Esophagus (tissue), 2 donors: ENCODE measurements around the gene FREM3. TPM values are rescaled to one million over a fixed set of nuclear protein-coding genes. Genes with fewer than 3 reads are reported as not detected.
"Not testable (repeated sequence)": the region's sequence is repeated elsewhere in the genome, so short reads cannot be mapped to it uniquely, and the experiment has no call there.

ENCODE experiments used
- H3K27ac ChIP-seq, 2 donors: one replicate each; pipeline ENCODE4 v1.5.1; 2013; ENCODE audit warnings: low read depth in 2 of 2, mild to moderate bottlenecking in 2 of 2, inconsistent platforms in 1 of 2, low read length in 1 of 2, moderate library complexity in 1 of 2
- H3K27me3 ChIP-seq, 2 donors: one replicate each; pipeline ENCODE4 v1.6.1; 2013; ENCODE audit warnings: low read length in 2 of 2, control low read depth in 1 of 2, mild to moderate bottlenecking in 1 of 2; ENCODE audit not compliant: insufficient read depth in 2 of 2, control insufficient read depth in 1 of 2
- H3K36me3 ChIP-seq, 2 donors: one replicate each; pipeline ENCODE4 v1.6.1; 2013; ENCODE audit warnings: low read length in 1 of 2; ENCODE audit not compliant: control insufficient read depth in 2 of 2, insufficient read depth in 2 of 2
- H3K4me1 ChIP-seq, 2 donors: one replicate each; pipeline ENCODE4 v1.6.1; 2013; ENCODE audit warnings: low read length in 1 of 2; ENCODE audit not compliant: control insufficient read depth in 2 of 2, insufficient read depth in 2 of 2
- H3K4me3 ChIP-seq, 2 donors: one replicate each; pipeline ENCODE4 v1.5.1; 2013; ENCODE audit warnings: low read length in 2 of 2, mild to moderate bottlenecking in 2 of 2, low read depth in 1 of 2, moderate library complexity in 1 of 2
- H3K9me3 ChIP-seq, 2 donors: one replicate each; pipeline ENCODE4 v1.6.1; 2013; ENCODE audit warnings: mild to moderate bottlenecking in 2 of 2, low read depth in 1 of 2, low read length in 1 of 2, moderate library complexity in 1 of 2; ENCODE audit not compliant: control insufficient read depth in 2 of 2, insufficient read depth in 1 of 2
- WGBS, 2 donors: extraction: QIAGEN DNeasy Blood & Tissue Kit; methylation state at CpG; one replicate each; pipeline ENCODE4 v1.1.7; 2013; 5-methylcytosine and 5-hydroxymethylcytosine counted together
- polyA plus RNA-seq, 2 donors: library from polyadenylated mRNA; stranded (reverse); fragments of 200-250 nt; gene quantifications; one replicate each; pipeline ENCODE4 v1.2.3, GENCODE V29; 2013
- donor health status: healthy with polysubstance abuse.
- donor health status: Bipolar disorder and iron deficiency.

The FREM3 gene
- polyA plus RNA-seq, result not detected

DNA sequence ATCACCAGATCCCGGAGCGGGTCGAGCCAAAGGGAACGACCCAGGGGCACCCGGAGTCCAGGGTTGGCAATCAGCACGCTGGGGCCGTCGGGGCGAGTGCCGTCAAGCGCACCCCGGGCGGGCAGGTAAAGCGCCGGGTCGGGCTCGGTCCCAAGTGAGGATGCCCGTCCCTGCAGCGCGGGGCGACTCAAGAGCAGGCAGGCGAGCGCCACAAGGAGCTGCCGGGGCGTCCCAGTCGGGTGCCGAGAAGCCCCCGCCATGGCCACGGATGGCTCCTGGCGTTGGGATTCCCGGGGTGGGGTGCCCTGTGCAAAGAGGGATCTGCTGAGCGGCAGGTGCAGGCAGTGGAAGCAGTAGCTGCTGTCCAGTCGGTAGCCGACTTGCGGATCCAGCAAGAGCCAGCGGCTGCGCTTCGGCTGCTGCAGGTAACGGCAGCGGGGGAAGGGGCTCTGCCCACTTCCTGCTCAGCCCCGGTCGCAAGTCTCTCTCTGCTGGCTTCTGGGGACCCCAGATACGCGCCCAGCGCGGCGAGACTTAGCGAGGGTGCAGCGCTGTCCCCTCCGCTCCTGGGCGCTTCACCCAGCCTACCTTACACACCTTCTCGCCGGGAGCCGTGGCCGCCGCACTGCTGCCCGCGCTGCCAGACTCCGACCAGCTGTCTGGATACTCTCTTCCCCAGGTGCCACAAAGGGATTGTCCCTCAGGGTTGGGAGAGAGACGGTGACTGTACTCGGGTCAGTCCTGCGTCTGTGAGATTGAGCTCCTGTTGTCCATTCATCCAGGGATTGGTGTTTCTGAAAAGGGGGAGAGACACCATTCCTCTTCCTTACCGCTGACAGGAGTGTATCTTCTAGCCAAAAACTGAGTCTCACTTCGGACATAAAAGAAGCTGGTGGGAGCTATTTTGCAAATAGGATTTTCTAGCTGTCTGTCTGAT lies at the start of gene FREM3:
TSS of gene FREM3 (minus strand) at position 260 of the 937 bp plus-strand sequence. CDS start at position 260, 0 bp downstream.
- WGBS, 2 donors, result 2% methylated on average over 64 of the region's 64 CpGs
- Histone ChIP-seq H3K27me3 (peaks cover 0 to 4% of the 10 kb centered on the region in 2 donors), H3K4me1 (peaks cover 12% of the 10 kb centered on the region in 2 donors), H3K27ac (no peak within 1 kb of the TSS), H3K9me3 (peaks cover 0 to 5% of the 10 kb centered on the region in 2 donors), H3K4me3 (peak within 1 kb of the TSS; percentile 4 to 24), H3K36me3 (no peaks in the 10 kb centered on the region)

DNA sequence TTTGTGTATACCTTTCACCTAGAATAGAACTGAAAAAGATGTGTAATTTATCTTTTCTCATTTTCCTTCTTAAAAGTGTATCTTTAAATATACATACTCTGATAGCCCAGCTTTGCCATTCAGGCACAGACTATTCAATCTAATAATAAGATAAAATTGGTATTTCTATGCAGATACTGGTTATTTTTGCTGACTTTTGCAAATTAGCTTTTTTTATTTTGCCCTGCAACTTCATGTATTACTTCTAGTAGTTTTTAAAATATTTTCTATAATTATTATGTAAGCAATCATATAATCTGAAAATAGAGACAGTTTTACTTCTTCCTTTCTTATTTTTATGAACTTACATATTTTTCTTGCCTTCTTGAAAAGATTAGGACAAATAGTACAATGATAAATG lies 45.4 kb upstream of the FREM3 start:
- no peaks in the 10 kb centered on the region for H3K9me3 ChIP-seq
- no peaks in the 10 kb centered on the region for H3K4me1 ChIP-seq
- H3K4me3 ChIP-seq, result no peak overlapping the region
- no peak overlapping the region for H3K27ac ChIP-seq
- H3K36me3 ChIP-seq, result no peaks in the 10 kb centered on the region
- no peaks in the 10 kb centered on the region for H3K27me3 ChIP-seq

DNA sequence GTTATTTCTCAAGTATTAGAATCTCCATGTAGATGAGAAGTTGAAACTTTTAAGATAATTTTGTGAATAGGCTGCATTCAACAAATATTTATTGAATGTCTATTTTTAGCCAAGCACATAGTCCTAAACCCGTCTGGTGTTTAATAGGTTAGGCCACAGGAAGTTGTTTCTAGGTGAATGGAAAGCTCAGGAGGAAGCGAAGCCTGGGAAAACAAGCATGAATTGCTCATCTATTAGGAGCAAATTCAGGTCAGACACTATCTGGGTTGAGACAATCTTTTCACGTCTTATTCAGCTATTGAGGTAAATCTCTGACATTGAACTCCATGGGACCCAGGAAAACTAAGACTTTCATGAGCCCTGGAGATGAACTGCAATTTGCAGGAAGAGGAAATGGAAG lies 43.1 kb upstream of the FREM3 start:
- H3K27me3 ChIP-seq, result no peaks in the 10 kb centered on the region
- no peak overlapping the region for H3K4me3 ChIP-seq
- H3K27ac ChIP-seq, result no peak overlapping the region
- H3K9me3 ChIP-seq, result no peaks in the 10 kb centered on the region
- WGBS, 2 donors, result 62 to 63% methylated on average over 3 of the region's 3 CpGs
- H3K4me1 ChIP-seq, result no peaks in the 10 kb centered on the region
- no peaks in the 10 kb centered on the region for H3K36me3 ChIP-seq

DNA sequence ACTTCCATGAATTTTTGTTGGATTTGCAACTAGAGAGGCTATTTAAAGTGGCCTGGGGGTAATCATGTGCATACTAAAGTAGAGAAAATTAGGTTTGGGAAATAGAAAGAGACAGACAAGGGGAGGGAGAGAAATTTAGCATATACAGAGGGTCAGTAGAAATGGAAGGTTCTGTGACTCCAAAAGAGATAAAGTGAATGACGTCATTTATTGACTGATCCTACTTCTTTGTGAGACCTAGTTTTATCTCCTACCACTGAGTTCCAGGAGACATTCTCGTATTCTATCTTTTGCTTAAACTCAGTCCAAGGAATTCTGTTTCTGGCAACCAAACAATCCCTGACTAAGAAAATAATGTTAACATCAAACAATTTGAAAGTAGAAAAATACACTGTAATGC lies 42.4 kb upstream of the FREM3 start:
- Histone ChIP-seq H3K4me1 (no peaks in the 10 kb centered on the region), H3K27ac (no peak overlapping the region), H3K9me3 (no peaks in the 10 kb centered on the region), H3K27me3 (no peaks in the 10 kb centered on the region), H3K36me3 (no peaks in the 10 kb centered on the region), H3K4me3 (no peak overlapping the region)
- 39 to 69% methylated on average over 2 of the region's 2 CpGs for WGBS, 2 donors

DNA sequence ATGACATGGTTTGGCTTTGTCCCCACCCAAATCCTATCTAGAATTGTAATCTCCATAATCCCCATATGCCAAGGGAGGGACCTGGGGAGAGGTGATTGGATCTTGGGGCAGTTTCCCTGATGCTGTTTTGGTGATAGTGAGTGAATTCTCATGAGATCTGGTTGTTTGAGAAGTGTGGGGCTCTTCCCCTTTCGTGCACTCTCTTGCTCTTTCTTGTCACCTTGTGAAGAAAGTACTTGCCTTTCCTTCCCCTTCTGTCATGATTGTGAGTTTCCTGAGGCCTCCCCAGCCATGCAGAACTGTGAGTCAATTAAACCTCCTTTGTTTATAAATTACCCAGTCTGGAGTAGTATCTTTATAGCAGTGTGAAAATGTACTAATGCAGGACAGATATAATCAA lies 36.4 kb upstream of the FREM3 start:
- Histone ChIP-seq H3K27ac (no peak overlapping the region), H3K9me3 (no peaks in the 10 kb centered on the region), H3K36me3 (no peaks in the 10 kb centered on the region), H3K4me1 (no peaks in the 10 kb centered on the region), H3K27me3 (no peaks in the 10 kb centered on the region), H3K4me3 (no peak overlapping the region)
- 64 to 76% methylated on average over 1 of the region's 1 CpG for WGBS, 2 donors

GRCh38 chr4:143736061-143736460 lies 35.6 kb upstream of the FREM3 start:
- 50 to 67% methylated on average over 6 of the region's 6 CpGs for WGBS, 2 donors
- not testable (repeated sequence) for H3K9me3 ChIP-seq, H3K27me3 ChIP-seq, H3K4me3 ChIP-seq, H3K27ac ChIP-seq, H3K36me3 ChIP-seq, H3K4me1 ChIP-seq

DNA sequence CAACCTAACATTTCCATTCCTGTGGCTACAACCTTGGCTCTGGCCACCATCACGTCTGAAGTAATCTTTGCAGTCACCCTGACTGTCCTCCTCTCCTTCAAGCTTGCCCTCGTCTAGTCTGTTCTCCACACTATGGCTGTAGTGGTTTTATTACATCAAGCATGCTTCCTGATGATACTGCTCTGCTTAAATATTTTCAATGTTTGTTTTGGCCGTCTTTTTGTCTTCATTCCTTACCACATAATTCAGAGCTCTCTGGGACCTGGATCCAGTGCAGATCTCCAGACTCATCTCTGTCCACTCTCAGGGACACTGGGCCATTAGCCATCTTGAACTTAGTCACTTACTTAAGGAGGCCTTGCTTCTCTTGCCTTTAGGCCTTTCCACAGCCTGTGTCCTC lies 27.7 kb upstream of the FREM3 start:
- Histone ChIP-seq H3K9me3 (no peaks in the 10 kb centered on the region), H3K36me3 (no peaks in the 10 kb centered on the region), H3K4me1 (no peaks in the 10 kb centered on the region), H3K4me3 (no peak overlapping the region), H3K27ac (no peak overlapping the region), H3K27me3 (no peaks in the 10 kb centered on the region)
- WGBS, 2 donors, result 52 to 62% methylated on average over 3 of the region's 3 CpGs

DNA sequence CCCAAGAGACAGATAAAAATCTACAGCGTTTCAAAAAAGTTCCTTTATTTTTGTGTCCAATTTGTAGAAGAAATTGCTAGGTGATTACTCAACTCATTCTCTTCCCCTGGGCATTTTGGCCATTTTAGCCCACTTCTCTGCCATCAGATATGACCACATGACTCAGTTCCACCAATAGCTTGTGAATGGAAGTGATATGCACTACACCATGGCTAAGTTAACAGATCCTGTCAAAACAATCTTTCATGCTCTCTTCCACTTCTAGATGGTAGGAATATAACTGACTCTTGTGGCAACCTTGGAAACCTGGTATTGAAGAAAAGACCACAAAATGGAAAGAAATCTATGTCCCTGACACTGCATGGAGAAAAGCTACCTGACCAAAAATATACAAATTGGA lies 26.2 kb upstream of the FREM3 start:
- no peaks in the 10 kb centered on the region for H3K4me1 ChIP-seq
- H3K36me3 ChIP-seq, result no peaks in the 10 kb centered on the region
- WGBS, 2 donors, result 71 to 92% methylated on average over 1 of the region's 1 CpG
- H3K4me3 ChIP-seq, result no peak overlapping the region
- no peaks in the 10 kb centered on the region for H3K27me3 ChIP-seq
- no peak overlapping the region for H3K27ac ChIP-seq
- no peaks in the 10 kb centered on the region for H3K9me3 ChIP-seq

- no peaks in the 10 kb centered on the region for H3K27me3 ChIP-seq
- H3K36me3 ChIP-seq, result no peaks in the 10 kb centered on the region
- 80 to 90% methylated on average over 1 of the region's 1 CpG for WGBS, 2 donors
- no peaks in the 10 kb centered on the region for H3K9me3 ChIP-seq
- no peak overlapping the region for H3K4me3 ChIP-seq
- H3K4me1 ChIP-seq, result no peaks in the 10 kb centered on the region
- H3K27ac ChIP-seq, result no peak overlapping the region
Measured at GRCh38 chr4:143721317-143721716, 20.8 kb upstream of the FREM3 start.

GRCh38 chr4:143718748-143719147 lies 18.3 kb upstream of the FREM3 start:
- not testable (repeated sequence) for H3K4me3 ChIP-seq, H3K27me3 ChIP-seq, H3K9me3 ChIP-seq, H3K4me1 ChIP-seq, H3K36me3 ChIP-seq, H3K27ac ChIP-seq
- WGBS, 2 donors, result 80% methylated on average over 1 of the region's 1 CpG; no CpG with 5 or more reads in 1 of the 2 donors
